HL-60 (cell line): ENCODE data around the gene MIER1.

Experiments used
- DNase-seq, 2 experiments: peaks; one replicate each; pipeline ENCODE4 v3.0.0-alpha.2; 2010 to 2020; ENCODE audit warnings: low read depth in 1 of 2, low spot score in 1 of 2
- H3K27ac ChIP-seq: fragments of 250-450 bp; sonication (Bioruptor Pico); replicated peaks from 2 replicates; pipeline ENCODE4 v1.5.1; 2020; ENCODE audit warnings: mild to moderate bottlenecking, moderate library complexity
- H3K27me3 ChIP-seq: fragments of 250-450 bp; sonication (Bioruptor Pico); 2 replicates; pipeline ENCODE4 v1.5.1; 2021; ENCODE audit warnings: mild to moderate bottlenecking, moderate library complexity; ENCODE audit not compliant: insufficient read depth, poor library complexity, severe bottlenecking
- H3K4me3 ChIP-seq: replicated peaks from 2 replicates; pipeline ENCODE4 v1.5.1; 2011; ENCODE audit warnings: mild to moderate bottlenecking, control low read depth, low read length; ENCODE audit not compliant: insufficient read depth
- GABPA ChIP-seq: IDR thresholded peaks from 2 replicates; pipeline ENCODE4 v1.6.1; 2012; ENCODE audit warnings: low read depth
- POLR2AphosphoS5 ChIP-seq: IDR thresholded peaks from 2 replicates; pipeline ENCODE4 v1.6.1; 2012; ENCODE audit warnings: low read depth
- SPI1 ChIP-seq: IDR thresholded peaks from 2 replicates; pipeline ENCODE4 v1.6.1; 2012; ENCODE audit warnings: low read depth, mild to moderate bottlenecking, borderline replicate concordance
- long read RNA-seq: library from polyadenylated mRNA; unstranded; transcript quantifications from one replicate; pipeline ENCODE4 v2.0.0, GENCODE V29; 2020
- TF ChIP-seq, protein P1 (sequence below): IDR thresholded peaks from one replicate; pipeline ENCODE4 v1.5.1; 2011; ENCODE audit warnings: low read length, control low read depth, inconsistent platforms; ENCODE audit not compliant: insufficient read depth
- TF ChIP-seq, protein P2 (sequence below): IDR thresholded peaks from 2 replicates; pipeline ENCODE4 v1.6.1; 2012; ENCODE audit warnings: low read depth; ENCODE audit not compliant: insufficient replicate concordance

MIER1 gene
- long read RNA-seq, full-length matches to known transcripts, result 17 of 43 reads
- long read RNA-seq, partial matches to known transcripts, result 5 of 43 reads
- long read RNA-seq, other reads (novel, unspliced or antisense), result 21 of 43 reads

DNA sequence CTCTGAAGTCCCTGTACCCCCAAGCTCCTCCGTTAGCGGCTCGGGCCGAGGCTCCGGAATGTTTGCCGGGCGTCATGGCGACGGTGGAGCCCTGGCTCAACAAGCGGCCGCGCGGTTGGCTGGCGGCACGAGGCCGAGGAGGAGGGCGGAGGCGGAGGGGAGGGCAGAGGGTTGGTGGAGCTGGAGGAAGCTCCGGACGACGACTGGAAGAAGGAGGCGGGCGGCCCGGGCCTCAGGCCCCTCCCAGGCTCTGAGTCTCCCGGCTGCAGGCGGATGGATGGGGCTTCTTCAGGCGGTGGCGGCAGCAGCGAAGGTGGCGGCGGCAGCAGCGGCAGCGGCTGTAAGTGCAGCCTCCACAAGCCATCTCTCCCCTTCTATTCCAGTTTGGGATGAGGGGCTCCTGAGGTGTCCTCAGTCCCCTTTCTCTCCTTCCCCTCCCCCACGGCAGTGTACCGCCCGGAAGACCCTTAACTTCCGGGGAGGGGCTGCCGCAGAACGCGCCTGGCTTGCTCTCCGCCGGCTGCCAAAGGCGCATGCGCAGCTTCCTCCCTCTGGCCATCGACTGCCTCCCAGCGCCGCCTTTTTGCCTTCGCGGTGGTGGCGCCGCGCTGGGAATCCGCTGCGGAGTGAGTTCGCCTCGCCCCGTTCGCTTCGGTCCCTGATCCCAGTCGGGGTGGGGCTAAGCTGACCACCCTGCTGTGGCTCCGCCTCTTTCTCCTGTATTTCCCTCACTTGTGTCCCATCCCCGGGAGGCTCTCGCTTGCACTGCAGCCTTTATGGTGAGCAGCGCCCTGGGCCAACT is at the start of gene MIER1, which contains the start of gene DNAI4:
Gene MIER1, plus strand, starts transcription at position 235 of the 802 bp plus-strand sequence. Its CDS starts 39 bp downstream, at position 274.
Gene DNAI4, minus strand, starts transcription at position 101 of the 802 bp plus-strand sequence. Its CDS starts 25 bp downstream, at position 76.
- H3K27ac ChIP-seq, result peak within 1 kb of the TSS; percentile 96
- H3K27me3 ChIP-seq, result no peaks in the 10 kb centered on the region
- peak within 1 kb of the TSS; percentile 75 for H3K4me3 ChIP-seq
- TF ChIP-seq, protein P1, sequence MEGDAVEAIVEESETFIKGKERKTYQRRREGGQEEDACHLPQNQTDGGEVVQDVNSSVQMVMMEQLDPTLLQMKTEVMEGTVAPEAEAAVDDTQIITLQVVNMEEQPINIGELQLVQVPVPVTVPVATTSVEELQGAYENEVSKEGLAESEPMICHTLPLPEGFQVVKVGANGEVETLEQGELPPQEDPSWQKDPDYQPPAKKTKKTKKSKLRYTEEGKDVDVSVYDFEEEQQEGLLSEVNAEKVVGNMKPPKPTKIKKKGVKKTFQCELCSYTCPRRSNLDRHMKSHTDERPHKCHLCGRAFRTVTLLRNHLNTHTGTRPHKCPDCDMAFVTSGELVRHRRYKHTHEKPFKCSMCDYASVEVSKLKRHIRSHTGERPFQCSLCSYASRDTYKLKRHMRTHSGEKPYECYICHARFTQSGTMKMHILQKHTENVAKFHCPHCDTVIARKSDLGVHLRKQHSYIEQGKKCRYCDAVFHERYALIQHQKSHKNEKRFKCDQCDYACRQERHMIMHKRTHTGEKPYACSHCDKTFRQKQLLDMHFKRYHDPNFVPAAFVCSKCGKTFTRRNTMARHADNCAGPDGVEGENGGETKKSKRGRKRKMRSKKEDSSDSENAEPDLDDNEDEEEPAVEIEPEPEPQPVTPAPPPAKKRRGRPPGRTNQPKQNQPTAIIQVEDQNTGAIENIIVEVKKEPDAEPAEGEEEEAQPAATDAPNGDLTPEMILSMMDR, result no peak
- no peak for TF ChIP-seq SPI1
- TF ChIP-seq, protein P2, sequence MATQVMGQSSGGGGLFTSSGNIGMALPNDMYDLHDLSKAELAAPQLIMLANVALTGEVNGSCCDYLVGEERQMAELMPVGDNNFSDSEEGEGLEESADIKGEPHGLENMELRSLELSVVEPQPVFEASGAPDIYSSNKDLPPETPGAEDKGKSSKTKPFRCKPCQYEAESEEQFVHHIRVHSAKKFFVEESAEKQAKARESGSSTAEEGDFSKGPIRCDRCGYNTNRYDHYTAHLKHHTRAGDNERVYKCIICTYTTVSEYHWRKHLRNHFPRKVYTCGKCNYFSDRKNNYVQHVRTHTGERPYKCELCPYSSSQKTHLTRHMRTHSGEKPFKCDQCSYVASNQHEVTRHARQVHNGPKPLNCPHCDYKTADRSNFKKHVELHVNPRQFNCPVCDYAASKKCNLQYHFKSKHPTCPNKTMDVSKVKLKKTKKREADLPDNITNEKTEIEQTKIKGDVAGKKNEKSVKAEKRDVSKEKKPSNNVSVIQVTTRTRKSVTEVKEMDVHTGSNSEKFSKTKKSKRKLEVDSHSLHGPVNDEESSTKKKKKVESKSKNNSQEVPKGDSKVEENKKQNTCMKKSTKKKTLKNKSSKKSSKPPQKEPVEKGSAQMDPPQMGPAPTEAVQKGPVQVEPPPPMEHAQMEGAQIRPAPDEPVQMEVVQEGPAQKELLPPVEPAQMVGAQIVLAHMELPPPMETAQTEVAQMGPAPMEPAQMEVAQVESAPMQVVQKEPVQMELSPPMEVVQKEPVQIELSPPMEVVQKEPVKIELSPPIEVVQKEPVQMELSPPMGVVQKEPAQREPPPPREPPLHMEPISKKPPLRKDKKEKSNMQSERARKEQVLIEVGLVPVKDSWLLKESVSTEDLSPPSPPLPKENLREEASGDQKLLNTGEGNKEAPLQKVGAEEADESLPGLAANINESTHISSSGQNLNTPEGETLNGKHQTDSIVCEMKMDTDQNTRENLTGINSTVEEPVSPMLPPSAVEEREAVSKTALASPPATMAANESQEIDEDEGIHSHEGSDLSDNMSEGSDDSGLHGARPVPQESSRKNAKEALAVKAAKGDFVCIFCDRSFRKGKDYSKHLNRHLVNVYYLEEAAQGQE, result peak; percentile 35
- peak; percentile 40 for TF ChIP-seq POLR2AphosphoS5
- peak; percentile 69; the same call in 1 of the 2 replicates for TF ChIP-seq GABPA
- DNase-seq, result peak; percentile 91 to 98

DNA sequence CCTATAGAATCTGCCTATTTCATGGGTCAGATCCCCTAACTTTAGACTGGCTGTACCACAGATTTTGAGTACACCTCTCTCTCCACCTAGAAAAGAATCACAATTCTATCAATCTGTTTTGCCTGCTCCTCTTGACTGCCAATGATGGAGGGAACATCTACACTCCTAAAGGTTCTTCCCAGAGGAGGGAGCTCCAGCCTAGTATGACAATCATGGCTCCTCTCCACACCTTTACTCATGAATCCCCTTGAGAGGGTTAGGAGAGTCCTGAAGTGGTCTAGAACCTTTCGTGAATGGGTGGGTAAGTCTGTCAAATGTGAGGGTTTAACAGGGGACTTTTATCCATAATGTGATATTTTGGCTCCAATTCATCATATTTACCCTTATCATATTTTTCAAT is 48.1 kb upstream of the MIER1 start:
- Histone ChIP-seq H3K4me3 (no peak overlapping the region), H3K27ac (no peak overlapping the region), H3K27me3 (no peaks in the 10 kb centered on the region)
- no peak for DNase-seq
- TF ChIP-seq, protein P1, result no peak
- TF ChIP-seq GABPA, result no peak
- no peak for TF ChIP-seq SPI1
- no peak for TF ChIP-seq POLR2AphosphoS5
- TF ChIP-seq, protein P2, result no peak

DNA sequence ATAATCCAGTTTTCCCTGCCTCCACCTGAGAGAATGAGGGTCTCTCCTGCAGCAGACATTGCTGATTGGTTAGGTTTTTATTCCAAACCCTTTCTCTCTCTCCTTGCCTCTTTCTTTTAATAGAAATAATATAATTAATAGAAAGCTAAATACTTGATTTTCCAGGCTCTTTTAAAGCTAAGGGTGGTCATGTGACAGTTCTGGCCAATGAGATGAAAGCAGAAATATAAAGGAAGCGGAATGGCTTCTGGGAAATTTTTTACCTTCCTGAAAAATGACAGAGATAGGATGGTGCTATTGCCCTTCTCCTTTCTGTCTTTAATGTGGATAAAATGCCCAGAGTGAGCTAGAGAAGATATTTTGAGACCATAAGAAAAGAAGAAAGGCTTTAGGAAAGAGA is 35.8 kb upstream of the MIER1 start:
- Histone ChIP-seq H3K4me3 (no peak overlapping the region), H3K27ac (no peak overlapping the region), H3K27me3 (no peaks in the 10 kb centered on the region)
- DNase-seq, result no peak
- no peak for TF ChIP-seq GABPA
- TF ChIP-seq SPI1, result no peak
- TF ChIP-seq, protein P1, result no peak
- TF ChIP-seq, protein P2, result no peak
- no peak for TF ChIP-seq POLR2AphosphoS5
